ENCODE data around the gene IQSEC3.

Gene IQSEC3

DNA sequence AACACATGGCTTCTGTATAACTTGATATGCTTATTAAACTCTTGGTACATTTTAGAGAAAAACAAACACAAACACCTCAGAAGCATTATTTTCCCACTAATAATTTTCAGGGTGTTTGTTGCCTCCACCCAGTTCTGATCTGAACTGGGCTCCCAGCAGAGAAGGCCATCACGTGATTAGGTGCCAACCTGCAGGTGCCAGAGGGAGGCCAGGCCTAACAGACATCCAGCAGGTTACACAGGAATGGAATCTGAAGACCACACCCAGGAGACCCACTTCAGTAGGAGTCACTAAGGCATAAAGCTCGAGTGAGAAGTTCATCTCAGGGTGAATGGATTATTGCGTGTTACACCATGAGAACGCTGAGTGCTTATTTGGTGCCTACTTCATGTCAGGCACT lies 138.5 kb downstream of the IQSEC3 start (continued):
- TF ChIP-seq, protein P1, sequence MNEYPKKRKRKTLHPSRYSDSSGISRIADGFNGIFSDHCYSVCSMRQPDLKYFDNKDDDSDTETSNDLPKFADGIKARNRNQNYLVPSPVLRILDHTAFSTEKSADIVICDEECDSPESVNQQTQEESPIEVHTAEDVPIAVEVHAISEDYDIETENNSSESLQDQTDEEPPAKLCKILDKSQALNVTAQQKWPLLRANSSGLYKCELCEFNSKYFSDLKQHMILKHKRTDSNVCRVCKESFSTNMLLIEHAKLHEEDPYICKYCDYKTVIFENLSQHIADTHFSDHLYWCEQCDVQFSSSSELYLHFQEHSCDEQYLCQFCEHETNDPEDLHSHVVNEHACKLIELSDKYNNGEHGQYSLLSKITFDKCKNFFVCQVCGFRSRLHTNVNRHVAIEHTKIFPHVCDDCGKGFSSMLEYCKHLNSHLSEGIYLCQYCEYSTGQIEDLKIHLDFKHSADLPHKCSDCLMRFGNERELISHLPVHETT (tag by site-specific recombination; IDR thresholded peaks at IDR 0.05) = no peak
- no peak for TF ChIP-seq ZNF571 (tag by site-specific recombination; IDR thresholded peaks at IDR 0.05)
- TF ChIP-seq MZF1 (tag by site-specific recombination; IDR thresholded peaks at IDR 0.05; ENCODE audit: borderline replicate concordance) = no peak
- no peak for TF ChIP-seq ZNF514 (tag by site-specific recombination; IDR thresholded peaks at IDR 0.05)
- no peak for TF ChIP-seq ZNF670 (tag by site-specific recombination; IDR thresholded peaks at IDR 0.05; ENCODE audit: low read depth)
- no peak for TF ChIP-seq ZNF48 (tag by site-specific recombination; IDR thresholded peaks at IDR 0.05)
- no peak for TF ChIP-seq ZNF138 (tag by site-specific recombination; IDR thresholded peaks at IDR 0.05; ENCODE audit: borderline replicate concordance)
- TF ChIP-seq, protein P2, sequence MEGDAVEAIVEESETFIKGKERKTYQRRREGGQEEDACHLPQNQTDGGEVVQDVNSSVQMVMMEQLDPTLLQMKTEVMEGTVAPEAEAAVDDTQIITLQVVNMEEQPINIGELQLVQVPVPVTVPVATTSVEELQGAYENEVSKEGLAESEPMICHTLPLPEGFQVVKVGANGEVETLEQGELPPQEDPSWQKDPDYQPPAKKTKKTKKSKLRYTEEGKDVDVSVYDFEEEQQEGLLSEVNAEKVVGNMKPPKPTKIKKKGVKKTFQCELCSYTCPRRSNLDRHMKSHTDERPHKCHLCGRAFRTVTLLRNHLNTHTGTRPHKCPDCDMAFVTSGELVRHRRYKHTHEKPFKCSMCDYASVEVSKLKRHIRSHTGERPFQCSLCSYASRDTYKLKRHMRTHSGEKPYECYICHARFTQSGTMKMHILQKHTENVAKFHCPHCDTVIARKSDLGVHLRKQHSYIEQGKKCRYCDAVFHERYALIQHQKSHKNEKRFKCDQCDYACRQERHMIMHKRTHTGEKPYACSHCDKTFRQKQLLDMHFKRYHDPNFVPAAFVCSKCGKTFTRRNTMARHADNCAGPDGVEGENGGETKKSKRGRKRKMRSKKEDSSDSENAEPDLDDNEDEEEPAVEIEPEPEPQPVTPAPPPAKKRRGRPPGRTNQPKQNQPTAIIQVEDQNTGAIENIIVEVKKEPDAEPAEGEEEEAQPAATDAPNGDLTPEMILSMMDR (tag by site-specific recombination; IDR thresholded peaks at IDR 0.05) = no peak
- no peak for TF ChIP-seq ZNF530 (tag by site-specific recombination; IDR thresholded peaks at IDR 0.05; ENCODE audit: low read depth)

DNA sequence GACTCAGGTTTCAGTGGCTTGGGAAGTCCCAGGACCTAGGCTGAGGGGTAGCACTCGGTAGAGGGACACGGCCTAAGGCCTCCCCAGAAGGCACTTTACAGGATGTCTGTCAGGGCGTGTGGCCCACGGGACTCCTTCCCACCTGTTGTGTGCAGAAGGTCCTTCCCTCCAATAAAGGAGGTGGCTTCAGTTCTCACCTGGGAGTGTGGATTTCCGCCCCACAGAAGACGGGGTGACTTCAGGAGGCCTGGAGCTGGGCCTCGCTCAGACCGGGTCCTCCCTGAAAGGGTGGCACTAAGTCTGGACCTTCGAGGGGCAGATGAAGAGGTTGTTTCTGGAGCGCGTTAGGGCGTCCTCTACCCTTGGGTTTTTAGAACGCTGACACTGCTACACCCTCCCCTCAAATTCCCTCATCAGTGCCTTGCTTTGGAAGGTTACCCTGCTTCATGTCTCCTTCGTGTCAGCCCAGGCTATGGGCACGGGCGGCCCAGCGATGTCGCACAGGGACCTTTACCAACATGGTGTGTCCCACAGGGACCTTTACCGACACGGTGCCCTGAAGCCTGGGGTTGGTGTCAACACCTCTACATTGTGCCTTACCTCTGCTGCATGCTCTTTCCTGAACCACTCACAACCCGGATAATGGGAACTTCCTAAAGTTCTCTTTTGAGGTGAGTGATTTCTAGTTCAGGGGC lies 140.3 kb downstream of the IQSEC3 start:
- no peak overlapping the region for H3K27ac ChIP-seq (ENCODE audit: extremely low read depth, low read depth, low read length)
- H3K36me3 ChIP-seq (ENCODE audit: control insufficient read depth in 2 of 2, insufficient read depth in 1 of 2, low read length in 2 of 2) = no peaks in the 10 kb centered on the region
- TF ChIP-seq, protein P3, sequence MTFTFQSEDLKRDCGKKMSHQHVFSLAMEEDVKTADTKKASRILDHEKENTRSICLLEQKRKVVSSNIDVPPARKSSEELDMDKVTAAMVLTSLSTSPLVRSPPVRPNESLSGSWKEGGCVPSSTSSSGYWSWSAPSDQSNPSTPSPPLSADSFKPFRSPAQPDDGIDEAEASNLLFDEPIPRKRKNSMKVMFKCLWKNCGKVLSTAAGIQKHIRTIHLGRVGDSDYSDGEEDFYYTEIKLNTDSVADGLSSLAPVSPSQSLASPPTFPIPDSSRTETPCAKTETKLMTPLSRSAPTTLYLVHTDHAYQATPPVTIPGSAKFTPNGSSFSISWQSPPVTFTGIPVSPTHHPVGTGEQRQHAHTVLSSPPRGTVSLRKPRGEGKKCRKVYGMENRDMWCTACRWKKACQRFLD (tag by site-specific recombination; IDR thresholded peaks at IDR 0.05) = no peak
- no peak for TF ChIP-seq ZNF558 (tag by site-specific recombination; IDR thresholded peaks at IDR 0.05)
- no peak for TF ChIP-seq ZNF426 (tag by site-specific recombination; IDR thresholded peaks at IDR 0.05)
- no peak for TF ChIP-seq ZNF274 (IDR thresholded peaks at IDR 0.05; ENCODE audit: low read length)
- no peak for TF ChIP-seq ZNF274 (tag by site-specific recombination; IDR thresholded peaks at IDR 0.05; ENCODE audit: borderline replicate concordance)
- TF ChIP-seq ZNF510 (tag by site-specific recombination; IDR thresholded peaks at IDR 0.05; ENCODE audit: insufficient replicate concordance) = no peak
- no peak for TF ChIP-seq ZNF2 (tag by site-specific recombination; IDR thresholded peaks at IDR 0.05)
- TF ChIP-seq, protein P2 (tag by site-specific recombination; IDR thresholded peaks at IDR 0.05) = no peak
- ChIA-PET CTCF (no interaction called here), POLR2A (no interaction called here)
- no peaks in the 10 kb centered on the region for H3K4me1 ChIP-seq (ENCODE audit: control insufficient read depth, insufficient read depth, low read length)
- no peak overlapping the region for H3K4me3 ChIP-seq (ENCODE audit: low read depth, low read length)
- no peaks in the 10 kb centered on the region for H3K9me3 ChIP-seq (ENCODE audit: control insufficient read depth, insufficient read depth, low read depth, low read length)

DNA sequence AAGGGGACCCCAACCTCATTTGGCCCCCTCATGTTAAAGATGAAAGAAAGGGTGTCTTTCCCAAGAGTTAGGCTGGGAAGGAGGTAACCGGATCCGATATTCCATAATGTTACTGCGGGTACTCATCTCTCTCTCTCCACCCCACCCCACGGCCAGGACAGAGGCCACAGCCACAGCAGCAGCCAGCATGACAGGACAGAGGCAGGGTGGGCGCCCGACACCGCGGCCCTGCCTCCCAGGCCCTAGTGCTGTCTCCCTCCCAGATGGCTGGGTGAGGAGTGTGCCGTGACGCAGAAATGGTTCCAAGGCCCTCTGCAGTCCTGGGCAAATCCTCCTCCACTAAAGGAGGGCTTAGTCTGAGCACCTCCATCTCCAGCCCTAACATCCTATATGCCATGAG lies 141.2 kb downstream of the IQSEC3 start:
- CTCF ChIA-PET = interaction anchor here (0.7 kb wide), 1 partner anchor 79 kb away, joined by 4 read pairs; no protein-coding TSS in a partner anchor
- TF ChIP-seq, protein P4, sequence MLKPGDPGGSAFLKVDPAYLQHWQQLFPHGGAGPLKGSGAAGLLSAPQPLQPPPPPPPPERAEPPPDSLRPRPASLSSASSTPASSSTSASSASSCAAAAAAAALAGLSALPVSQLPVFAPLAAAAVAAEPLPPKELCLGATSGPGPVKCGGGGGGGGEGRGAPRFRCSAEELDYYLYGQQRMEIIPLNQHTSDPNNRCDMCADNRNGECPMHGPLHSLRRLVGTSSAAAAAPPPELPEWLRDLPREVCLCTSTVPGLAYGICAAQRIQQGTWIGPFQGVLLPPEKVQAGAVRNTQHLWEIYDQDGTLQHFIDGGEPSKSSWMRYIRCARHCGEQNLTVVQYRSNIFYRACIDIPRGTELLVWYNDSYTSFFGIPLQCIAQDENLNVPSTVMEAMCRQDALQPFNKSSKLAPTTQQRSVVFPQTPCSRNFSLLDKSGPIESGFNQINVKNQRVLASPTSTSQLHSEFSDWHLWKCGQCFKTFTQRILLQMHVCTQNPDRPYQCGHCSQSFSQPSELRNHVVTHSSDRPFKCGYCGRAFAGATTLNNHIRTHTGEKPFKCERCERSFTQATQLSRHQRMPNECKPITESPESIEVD (tag by site-specific recombination; IDR thresholded peaks at IDR 0.05) = no peak
- TF ChIP-seq ZNF843 (tag by site-specific recombination; IDR thresholded peaks at IDR 0.05) = no peak
- 0 out of 2 replicates have a peak, but pooled peaks have one; percentile 26 for TF ChIP-seq ZNF600 (tag by site-specific recombination; IDR thresholded peaks at IDR 0.05)
- no peak for TF ChIP-seq ZBTB48 (tag by site-specific recombination; IDR thresholded peaks at IDR 0.05)
- TF ChIP-seq ZNF10 (tag by site-specific recombination; IDR thresholded peaks at IDR 0.05) = no peak

More for the DNA sequence above, 141.2 kb downstream of the IQSEC3 start:
- Histone ChIP-seq H3K4me3 (ENCODE audit: low read depth, low read length) (no peak overlapping the region), H3K36me3 (ENCODE audit: control insufficient read depth in 2 of 2, insufficient read depth in 1 of 2, low read length in 2 of 2) (no peaks in the 10 kb centered on the region), H3K4me1 (ENCODE audit: control insufficient read depth, insufficient read depth, low read length) (no peaks in the 10 kb centered on the region), H3K27ac (ENCODE audit: extremely low read depth, low read depth, low read length) (no peak overlapping the region), H3K9me3 (ENCODE audit: control insufficient read depth, insufficient read depth, low read depth, low read length) (no peaks in the 10 kb centered on the region)
- POLR2A ChIA-PET = no interaction called here
